ENCODE results near the gene NARF. TPM values are rescaled to one million over a fixed set of nuclear protein-coding genes. Genes with fewer than 3 reads are reported as not detected.

The NARF gene
- total and polyA plus RNA-seq, 2 donors from 2014 or later: 29.1 to 45.8 TPM

DNA sequence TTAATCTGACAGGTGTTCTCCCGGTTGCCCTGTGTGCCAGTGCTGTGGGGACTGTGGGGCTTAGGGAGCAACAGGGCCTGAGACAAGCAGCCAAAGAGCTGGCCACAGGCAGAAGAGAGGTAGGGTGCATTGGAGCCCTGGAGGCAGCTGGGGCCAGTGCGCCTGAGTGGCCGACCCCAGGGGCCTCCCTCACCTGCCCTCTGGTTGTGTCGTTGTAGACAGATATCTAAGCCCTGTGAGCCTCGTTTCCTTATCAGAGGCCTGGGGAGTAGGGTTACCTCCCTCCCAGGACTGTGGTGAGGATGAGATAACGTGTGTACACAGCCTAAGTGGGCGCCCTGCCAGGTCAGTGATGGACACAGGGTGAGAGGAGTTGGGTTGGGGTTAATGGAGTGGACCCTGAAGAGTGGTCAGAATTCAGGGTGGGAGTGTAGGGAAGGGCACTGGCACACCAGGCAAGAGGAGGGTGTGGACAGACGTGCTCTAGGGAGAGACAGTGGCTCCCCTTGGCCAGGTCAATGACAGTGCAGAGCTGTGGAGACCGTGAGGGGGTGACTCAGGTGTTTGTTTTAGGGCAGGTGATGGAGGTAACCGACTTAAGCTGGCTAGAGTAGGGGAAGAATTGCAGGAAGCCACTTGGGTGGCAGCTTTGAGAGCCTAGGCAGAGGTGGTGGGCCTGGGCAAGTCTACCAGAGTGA lies 3.4 kb downstream of the NARF start:
- peak in 1 of 5 donors; percentile 68 for DNase-seq
- Histone ChIP-seq H3K4me1 (ENCODE audit: control insufficient read depth in 2 of 3, insufficient read depth in 2 of 3, low read depth in 1 of 3, low read length in 3 of 3) (peaks cover 4 to 8% (median 5%) of the 10 kb centered on the region in 3 donors), H3K9ac (ENCODE audit: low read length in 3 of 3) (no peak overlapping the region), H3K9me3 (ENCODE audit: control insufficient read depth in 2 of 3, insufficient read depth in 1 of 3, low read length in 3 of 3) (no peaks in the 10 kb centered on the region), H3K36me3 (ENCODE audit: control insufficient read depth in 2 of 3, insufficient read depth in 3 of 3, low read length in 3 of 3) (peaks cover 5 to 29% (median 10%) of the 10 kb centered on the region in 3 donors), H3K4me3 (ENCODE audit: low read length in 3 of 3) (no peak overlapping the region), H3K27me3 (ENCODE audit: control insufficient read depth, insufficient read depth, low read length) (no peaks in the 10 kb centered on the region), H3K27ac (ENCODE audit: low read depth in 2 of 2, low read length in 2 of 2) (no peak overlapping the region)
- no peak for FAIRE-seq
- TF ChIP-seq, protein P1, sequence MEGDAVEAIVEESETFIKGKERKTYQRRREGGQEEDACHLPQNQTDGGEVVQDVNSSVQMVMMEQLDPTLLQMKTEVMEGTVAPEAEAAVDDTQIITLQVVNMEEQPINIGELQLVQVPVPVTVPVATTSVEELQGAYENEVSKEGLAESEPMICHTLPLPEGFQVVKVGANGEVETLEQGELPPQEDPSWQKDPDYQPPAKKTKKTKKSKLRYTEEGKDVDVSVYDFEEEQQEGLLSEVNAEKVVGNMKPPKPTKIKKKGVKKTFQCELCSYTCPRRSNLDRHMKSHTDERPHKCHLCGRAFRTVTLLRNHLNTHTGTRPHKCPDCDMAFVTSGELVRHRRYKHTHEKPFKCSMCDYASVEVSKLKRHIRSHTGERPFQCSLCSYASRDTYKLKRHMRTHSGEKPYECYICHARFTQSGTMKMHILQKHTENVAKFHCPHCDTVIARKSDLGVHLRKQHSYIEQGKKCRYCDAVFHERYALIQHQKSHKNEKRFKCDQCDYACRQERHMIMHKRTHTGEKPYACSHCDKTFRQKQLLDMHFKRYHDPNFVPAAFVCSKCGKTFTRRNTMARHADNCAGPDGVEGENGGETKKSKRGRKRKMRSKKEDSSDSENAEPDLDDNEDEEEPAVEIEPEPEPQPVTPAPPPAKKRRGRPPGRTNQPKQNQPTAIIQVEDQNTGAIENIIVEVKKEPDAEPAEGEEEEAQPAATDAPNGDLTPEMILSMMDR (IDR thresholded peaks at IDR 0.05; ENCODE audit: borderline replicate concordance, extremely low read depth, insufficient read depth): no peak
- intact Hi-C loops (cut with DNase I): loop anchor here (10.0 kb wide), 1 partner anchor 113 kb away; no protein-coding TSS in a partner anchor

DNA sequence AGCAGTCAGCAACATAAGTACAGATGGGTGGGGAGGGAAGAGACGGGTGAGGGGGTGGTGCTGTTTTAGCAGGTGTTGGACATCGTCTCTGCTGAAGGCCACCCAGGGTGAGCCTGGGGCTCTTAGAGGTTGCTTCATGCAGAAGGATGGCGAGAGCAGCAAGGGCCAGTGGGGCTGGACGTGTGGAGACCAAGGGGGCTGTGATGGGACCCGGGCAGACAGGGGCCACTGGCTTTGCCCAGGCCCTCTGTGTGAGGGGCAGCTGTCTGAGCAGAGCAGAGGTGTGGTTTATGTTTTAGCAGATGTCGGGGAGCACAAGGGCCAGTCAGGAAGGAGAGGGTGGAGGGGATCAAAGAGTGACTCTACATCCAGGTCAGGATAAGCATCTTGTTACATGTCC lies 4.8 kb downstream of the NARF start:
- no peak overlapping the region for H3K9ac ChIP-seq (ENCODE audit: low read length in 3 of 3)
- FAIRE-seq (no peak), DNase-seq (peak in 1 of 5 donors; percentile 29)
- intact Hi-C loops (cut with DNase I): loop anchor here (10.0 kb wide), 1 partner anchor 111 kb away; no protein-coding TSS in a partner anchor
- TF ChIP-seq, protein P1 (IDR thresholded peaks at IDR 0.05; ENCODE audit: borderline replicate concordance, extremely low read depth, insufficient read depth): no peak
- no peak overlapping the region for H3K4me3 ChIP-seq (ENCODE audit: low read length in 3 of 3)
- H3K4me1 ChIP-seq (ENCODE audit: control insufficient read depth in 2 of 3, insufficient read depth in 2 of 3, low read depth in 1 of 3, low read length in 3 of 3): no peaks in the 10 kb centered on the region
- no peaks in the 10 kb centered on the region for H3K27me3 ChIP-seq (ENCODE audit: control insufficient read depth, insufficient read depth, low read length)
- H3K9me3 ChIP-seq (ENCODE audit: control insufficient read depth in 2 of 3, insufficient read depth in 1 of 3, low read length in 3 of 3): no peaks in the 10 kb centered on the region
- peaks cover 5 to 29% (median 10%) of the 10 kb centered on the region in 3 donors for H3K36me3 ChIP-seq (ENCODE audit: control insufficient read depth in 2 of 3, insufficient read depth in 3 of 3, low read length in 3 of 3)
- H3K27ac ChIP-seq (ENCODE audit: low read depth in 2 of 2, low read length in 2 of 2): no peak overlapping the region

DNA sequence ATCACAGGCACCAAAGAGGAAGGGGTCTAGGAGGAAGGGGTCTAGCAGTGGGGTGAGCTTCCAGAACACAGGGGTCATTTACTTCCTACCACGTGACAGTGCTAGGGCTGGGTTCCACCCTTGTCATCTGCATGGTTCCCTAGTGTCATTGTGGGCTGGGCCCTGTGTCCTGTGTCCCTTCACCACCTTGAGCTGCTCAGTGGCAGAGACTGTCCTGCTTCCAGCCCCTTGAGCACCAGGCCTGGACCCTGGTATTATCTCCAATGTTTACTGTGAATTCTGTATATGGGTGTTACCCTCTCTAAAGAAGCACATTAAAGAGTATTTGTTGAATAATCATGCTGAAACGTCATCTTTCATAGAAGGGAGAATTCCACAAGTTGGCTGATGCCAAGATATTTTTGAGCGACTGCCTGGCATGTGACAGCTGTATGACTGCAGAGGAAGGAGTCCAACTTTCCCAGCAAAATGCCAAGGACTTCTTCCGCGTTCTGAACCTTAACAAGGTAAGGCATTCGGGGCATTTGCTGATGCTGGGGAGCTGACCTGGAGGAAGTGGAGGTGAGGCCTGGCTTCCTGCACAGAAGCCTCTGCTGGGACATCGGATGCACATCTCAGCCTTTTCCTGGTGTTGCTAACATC lies 5.5 kb downstream of the NARF start:
- H3K27me3 ChIP-seq (ENCODE audit: control insufficient read depth, insufficient read depth, low read length): no peaks in the 10 kb centered on the region
- DNase-seq (peak in 1 of 5 donors; percentile 46), FAIRE-seq (no peak)
- no peaks in the 10 kb centered on the region for H3K4me1 ChIP-seq (ENCODE audit: control insufficient read depth in 2 of 3, insufficient read depth in 2 of 3, low read depth in 1 of 3, low read length in 3 of 3)
- no peaks in the 10 kb centered on the region for H3K9me3 ChIP-seq (ENCODE audit: control insufficient read depth in 2 of 3, insufficient read depth in 1 of 3, low read length in 3 of 3)
- H3K9ac ChIP-seq (ENCODE audit: low read length in 3 of 3): no peak overlapping the region
- H3K36me3 ChIP-seq (ENCODE audit: control insufficient read depth in 2 of 3, insufficient read depth in 3 of 3, low read length in 3 of 3): peaks cover 7 to 35% (median 11%) of the 10 kb centered on the region in 3 donors
- no peak overlapping the region for H3K27ac ChIP-seq (ENCODE audit: low read depth in 2 of 2, low read length in 2 of 2)
- H3K4me3 ChIP-seq (ENCODE audit: low read length in 3 of 3): no peak overlapping the region
- intact Hi-C loops (cut with DNase I): loop anchor here (10.0 kb wide), 1 partner anchor 111 kb away; no protein-coding TSS in a partner anchor
- TF ChIP-seq, protein P1 (IDR thresholded peaks at IDR 0.05; ENCODE audit: borderline replicate concordance, extremely low read depth, insufficient read depth): no peak
